SHP77 (cell line): Measurements from ENCODE around the gene SPDYC.

Experiments used
- DNase-seq, 2 experiments: peaks; one replicate each; lab custom pipeline; 2025; lab: John Stamatoyannopoulos, UW

The SPDYC gene, protein sequence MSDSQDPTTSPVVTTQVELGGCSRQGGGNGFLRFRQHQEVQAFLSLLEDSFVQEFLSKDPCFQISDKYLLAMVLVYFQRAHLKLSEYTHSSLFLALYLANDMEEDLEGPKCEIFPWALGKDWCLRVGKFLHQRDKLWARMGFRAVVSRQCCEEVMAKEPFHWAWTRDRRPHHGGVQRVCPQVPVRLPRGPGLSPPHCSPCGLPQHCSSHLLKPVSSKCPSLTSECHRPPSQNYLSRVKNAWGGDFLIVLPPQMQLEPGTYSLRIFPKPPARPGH

DNA sequence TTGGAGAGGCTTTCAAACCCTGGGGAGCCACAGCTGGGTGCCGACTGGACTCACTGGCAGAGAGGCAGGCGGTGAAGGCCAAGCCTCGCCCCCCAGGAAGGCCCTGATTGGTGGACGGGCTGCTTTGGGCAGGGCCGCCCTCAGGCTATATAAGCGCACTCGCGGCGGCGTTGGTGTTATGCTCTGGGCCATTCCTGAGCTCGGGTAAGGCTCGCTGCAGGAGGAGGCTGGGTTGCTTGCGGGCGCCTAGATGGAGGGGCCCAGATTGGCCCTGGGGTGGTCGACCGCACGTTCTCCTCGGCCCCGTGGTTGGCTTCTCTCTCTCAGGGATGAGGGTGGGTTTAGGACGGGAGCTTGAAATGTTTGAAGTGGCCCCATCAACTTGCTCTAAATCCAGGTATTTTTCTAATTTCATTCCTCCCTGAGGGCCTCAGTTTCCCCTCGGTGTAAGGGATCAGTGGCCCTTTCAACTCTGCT is at the start of gene SPDYC:
TSS of gene SPDYC (plus strand) at position 176 of the 477 bp plus-strand sequence. CDS start 1,125 bp downstream, outside the sequence.
- no peak for DNase-seq

DNA sequence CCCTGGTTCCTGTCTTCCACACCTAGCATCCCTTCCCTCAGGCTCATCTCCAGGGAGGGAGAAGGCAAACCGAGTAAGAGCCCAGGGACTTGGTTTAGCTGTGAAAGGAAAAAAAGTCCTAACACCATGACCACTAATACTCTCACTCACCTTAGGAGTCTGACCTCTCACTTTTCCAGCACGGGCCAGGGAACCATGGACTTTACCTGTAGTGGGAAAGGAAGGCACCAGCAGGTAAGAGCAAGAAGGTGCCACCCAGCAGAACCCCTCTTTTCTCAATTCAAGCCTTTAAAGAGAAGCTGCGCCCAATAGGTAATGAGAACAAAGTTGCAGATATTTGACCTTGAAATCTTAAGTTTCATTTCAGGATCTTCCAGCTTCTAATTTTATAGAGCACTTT is 49.2 kb upstream of the SPDYC start:
- no peak for DNase-seq

DNA sequence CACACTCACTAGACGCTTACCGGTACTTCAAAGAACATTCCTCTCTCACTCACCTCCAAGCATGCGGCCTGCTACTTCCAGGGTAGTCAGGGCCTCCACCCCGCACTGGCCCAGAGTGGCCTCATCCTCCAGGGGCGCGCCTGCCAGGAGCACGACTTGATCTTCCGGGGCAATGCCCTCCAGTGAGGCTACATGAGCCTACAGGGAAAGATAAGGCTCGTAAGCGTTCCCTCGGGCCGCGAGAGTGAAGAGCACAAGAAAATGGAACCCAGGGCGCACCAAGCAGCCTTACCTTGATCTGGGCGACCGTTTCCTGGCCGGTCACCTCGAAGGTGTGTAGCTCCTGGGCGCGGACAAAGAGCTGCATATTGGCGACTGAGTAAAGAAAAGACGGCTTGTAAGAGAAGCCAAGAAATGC is 48.6 kb upstream of the SPDYC start:
- DNase-seq = no peak

- peak; percentile 94 to 97 for DNase-seq
These were observed 48.0 kb upstream of the SPDYC start, which contains the start of the genes FAU and MRPL49 for GRCh38 chr11:65121865-65122696. TSS of gene FAU (minus strand) at chr11:65122134. CDS start at chr11:65121813, 321 bp downstream. TSS of gene MRPL49 (plus strand) at chr11:65122321. CDS start at chr11:65122347, 26 bp downstream.

GRCh38 chr11:65124480-65125196 is 45.4 kb upstream of the SPDYC start:
- DNase-seq = no peak

DNA sequence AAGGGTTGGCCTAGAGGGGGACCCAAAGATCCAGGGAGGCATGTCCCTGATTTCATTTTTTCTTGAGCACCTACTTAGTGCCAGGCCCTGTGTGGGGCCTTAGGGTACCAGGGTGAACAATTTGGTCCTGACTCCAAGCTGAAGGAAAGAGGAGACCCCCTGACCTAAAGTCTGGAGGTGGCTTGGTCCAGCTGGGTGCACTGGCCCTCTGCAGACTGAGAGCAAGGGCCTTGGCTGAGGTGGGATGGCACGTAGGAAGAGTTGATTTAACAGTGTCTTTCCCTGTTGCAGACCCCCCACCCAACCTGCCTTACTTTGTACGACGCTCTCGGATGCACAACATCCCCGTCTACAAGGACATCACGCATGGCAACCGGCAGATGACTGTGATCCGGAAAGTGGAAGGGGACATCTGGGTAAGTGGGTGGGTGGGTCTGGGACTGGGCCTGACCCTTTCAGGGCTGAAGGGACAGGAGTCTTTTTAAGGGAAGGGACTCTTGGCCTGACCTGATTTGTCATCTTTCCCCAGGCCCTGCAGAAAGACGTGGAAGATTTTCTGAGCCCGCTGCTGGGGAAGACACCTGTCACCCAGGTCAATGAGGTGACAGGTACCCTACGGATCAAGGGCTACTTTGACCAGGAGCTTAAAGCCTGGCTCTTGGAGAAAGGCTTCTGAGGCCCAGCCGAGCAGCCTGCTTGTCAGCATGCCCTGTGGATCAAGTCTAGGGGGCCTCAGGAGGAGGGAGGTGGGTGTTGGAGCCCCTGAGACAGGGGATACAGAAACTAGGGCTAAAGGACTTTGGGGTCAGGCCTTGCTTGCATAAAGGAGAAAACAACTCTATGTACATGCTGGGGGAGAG is 44.6 kb upstream of the SPDYC start:
- DNase-seq = no peak

DNA sequence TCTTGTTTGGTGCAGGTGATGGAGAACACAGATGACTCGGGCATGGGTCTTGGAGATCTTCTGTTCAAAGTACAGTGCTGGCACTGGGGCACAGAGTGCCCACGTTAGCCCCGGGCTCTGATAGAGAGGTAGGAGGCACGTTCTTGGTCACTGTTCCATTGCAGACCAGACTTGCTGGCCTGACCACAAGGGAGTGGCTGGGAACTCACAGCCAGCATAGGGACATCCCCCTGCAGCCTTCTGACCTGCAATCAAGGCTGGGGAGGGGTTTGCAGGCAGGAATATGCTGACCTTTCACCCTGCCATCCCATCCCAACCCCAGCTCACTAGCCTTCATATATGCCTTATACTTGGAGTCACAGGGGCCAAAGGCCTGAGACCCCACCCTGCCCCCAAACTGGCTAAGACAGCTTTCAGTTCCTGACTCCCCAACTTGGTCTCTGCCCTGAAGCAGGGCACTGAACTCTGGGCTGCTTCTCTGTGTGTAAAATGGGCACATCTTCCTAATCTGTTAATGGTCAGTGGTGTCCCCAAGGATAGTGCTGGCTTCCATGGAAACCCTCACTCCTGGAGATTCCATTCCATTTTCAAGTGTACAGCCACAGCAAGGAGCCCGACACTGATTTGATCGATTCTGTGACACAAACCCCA is 43.3 kb upstream of the SPDYC start:
- no peak for DNase-seq

DNA sequence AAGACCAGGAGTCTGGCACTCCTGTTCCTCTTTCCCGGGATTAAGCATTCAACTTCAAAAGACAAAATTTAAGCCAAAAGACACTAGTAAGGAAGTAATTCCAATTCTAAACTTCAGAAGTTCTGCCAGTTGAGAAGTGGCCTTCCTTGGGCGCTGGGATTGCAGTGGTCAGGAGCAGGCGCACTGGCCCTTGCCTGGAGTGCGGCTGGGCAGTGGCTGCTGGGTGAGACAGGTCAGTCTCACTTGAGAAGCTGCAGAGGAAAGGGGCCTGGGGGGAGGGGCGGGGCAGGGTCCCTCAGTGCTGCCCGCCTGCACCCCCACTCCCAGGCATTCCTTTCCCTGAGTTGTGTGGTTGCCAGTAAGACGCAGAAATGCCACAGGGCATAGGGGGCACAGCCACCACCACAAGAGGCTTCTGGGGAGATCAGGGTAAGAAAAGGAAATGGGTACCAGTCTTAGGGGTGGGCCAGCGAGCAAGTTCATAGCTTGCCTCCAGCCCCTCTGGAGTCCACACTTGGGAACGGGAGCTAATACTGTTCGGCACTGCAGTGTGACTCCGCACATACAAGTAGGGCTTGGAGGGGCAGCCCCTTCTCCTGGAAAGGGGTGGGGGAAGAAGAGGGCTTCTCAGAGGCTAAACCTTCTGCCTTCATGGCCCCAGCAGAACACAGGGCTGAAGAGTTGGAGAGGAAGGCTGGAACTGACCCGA is 42.4 kb upstream of the SPDYC start:
- DNase-seq = no peak

GRCh38 chr11:65128182-65129145 is 41.6 kb upstream of the SPDYC start:
- DNase-seq = no peak

GRCh38 chr11:65129649-65130441 is 40.2 kb upstream of the SPDYC start:
- no peak for DNase-seq

DNA sequence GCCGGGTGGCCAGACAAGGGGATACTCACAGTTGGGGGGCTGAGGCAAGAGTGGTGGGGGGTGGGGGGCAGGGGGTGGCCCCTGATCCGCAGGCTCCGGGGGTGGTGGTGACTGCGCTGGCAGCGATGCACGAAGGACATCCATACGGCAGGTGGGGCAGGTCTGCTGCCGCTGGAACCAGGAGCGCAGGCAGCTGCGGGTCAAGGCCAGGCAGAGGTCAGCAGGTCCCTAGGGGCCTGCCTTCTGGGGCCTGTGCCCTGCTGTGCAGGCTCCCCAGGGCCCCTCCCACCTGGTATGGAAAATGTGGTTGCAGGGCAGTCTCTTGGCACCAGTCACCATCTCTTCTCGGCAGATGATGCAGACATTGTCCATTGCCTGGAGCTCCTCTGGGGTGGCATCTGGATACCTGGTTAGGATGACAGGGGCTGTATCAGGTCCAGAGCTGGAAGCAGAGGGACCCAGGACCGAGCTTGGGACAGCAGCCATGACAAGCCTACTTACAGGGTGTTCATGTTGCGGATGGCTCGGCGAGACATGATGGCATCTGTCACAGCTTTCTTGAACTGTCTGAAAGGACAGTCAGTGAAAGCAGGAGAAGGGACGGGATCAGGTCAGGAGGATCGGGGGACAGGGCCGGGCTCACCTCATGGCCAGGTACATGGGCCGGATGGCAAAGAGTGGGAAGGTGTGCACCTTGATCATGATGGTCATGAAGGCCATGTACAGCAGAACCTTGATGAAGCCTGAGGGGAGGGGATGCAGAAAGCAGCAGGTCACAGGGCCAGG is 39.2 kb upstream of the SPDYC start:
- no peak for DNase-seq

GRCh38 chr11:65131417-65131776 is 38.6 kb upstream of the SPDYC start:
- no peak for DNase-seq

DNA sequence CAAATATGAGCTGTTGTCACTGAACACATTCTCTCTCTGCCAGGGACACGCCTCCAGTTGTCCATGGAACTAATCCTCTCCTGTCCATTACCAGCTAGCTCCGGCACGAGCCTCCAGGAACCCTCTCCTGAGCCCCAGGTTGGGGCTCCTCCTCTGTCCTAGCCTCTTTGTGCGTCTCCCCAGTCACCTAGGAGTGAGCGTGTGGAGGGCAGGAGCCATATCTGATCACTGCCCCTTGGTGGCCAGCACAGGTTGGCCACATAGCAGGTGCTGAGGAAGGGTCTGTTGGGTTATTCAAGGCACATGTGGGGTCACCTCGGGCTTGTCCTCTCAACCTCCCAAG is 38.2 kb upstream of the SPDYC start:
- no peak for DNase-seq

DNA sequence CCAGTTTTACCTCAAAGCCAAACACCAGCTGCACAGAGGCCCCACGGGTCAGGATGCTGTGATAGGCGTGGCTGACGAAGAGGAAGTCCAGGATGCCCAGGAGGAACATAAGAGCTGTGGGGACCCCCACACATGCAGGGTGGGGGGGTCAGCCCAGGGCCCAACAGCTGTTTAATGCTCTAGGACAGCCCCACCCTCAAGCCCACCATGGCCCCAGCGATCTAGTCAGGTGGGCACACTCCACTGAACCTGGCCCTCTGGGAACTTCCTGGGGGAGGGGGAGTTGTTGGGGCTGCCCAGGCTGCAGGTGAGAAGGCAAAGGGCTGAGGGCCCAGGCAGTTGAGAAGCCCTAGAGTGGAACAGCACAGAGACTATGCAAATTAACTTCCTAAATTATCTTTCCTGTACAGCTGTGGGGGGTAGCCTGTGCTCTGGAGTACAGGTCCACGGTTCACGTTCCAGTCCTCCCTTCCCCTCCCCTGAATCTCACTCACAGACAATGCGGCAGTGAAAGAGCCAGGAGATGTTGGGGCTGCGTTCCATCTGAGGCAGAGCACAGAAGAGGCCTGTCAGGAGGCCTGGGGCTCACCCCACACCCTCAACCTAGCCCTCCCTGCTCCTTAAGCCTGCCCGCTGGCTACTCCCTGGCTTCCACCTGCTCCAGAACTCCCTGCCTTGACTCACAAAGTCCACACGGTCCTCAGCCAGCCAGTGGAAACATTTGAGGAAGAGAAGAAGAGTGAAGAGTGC is 37.6 kb upstream of the SPDYC start:
- DNase-seq = no peak

GRCh38 chr11:65132988-65133700 is 36.9 kb upstream of the SPDYC start:
- no peak for DNase-seq

GRCh38 chr11:65133724-65134123 is 36.3 kb upstream of the SPDYC start:
- no peak for DNase-seq
